IMR-90 (cell line): ENCODE results near the gene NCOA7. TPM values are rescaled to one million over a fixed set of nuclear protein-coding genes. Genes with fewer than 3 reads are reported as not detected.

Experiments used
- ATAC-seq: fragments of 200-7000 bp; cut with Tn5 transposase; 2 replicates; pipeline ENCODE4 v1.9.1; 2020; ENCODE audit warnings: low read depth, mild to moderate bottlenecking, moderate library complexity
- BruUV-seq: library from RNA; stranded (reverse); fragments of 400-500 nt; replicated peaks from 2 replicates; lab custom pipeline; 2021; lab: Mats Ljungman, UMichigan
- CTCF ChIA-PET: fragments of 300-600 bp; formaldehyde crosslinking; extraction: SDS; loops from one replicate; lab custom pipeline; 2021; ENCODE audit warnings: antibody characterized with exemption; lab: Yijun Ruan, JAX
- POLR2A ChIA-PET: fragments of 300-600 bp; sonication (Branson Sonifier 250); formaldehyde crosslinking; loops from one replicate; lab custom pipeline; 2022; ENCODE audit warnings: antibody characterized with exemption; ENCODE audit not compliant: unreplicated experiment; lab: Charles Lee
- DNase-seq: peaks from one replicate; pipeline ENCODE4 v3.0.0; 2013
- H2AFZ ChIP-seq: replicated peaks from 2 replicates; pipeline ENCODE3; 2013; ENCODE audit warnings: low read length, mild to moderate bottlenecking; ENCODE audit not compliant: poor library complexity
- H2AK5ac ChIP-seq: 2 replicates; pipeline ENCODE4 v1.6.1; 2013; ENCODE audit warnings: low read depth, low read length, inconsistent platforms
- H2AK9ac ChIP-seq: replicated peaks from 2 replicates; pipeline ENCODE3; 2013; ENCODE audit warnings: mild to moderate bottlenecking, low read depth, low read length, moderate library complexity; ENCODE audit not compliant: poor library complexity
- H2BK120ac ChIP-seq: 2 replicates; pipeline ENCODE4 v1.6.1; 2013; ENCODE audit warnings: low read depth, low read length, inconsistent platforms
- H2BK15ac ChIP-seq: 3 replicates; pipeline ENCODE4 v1.6.1; 2013; ENCODE audit warnings: low read depth, low read length, inconsistent platforms
- H2BK20ac ChIP-seq: 2 replicates; pipeline ENCODE4 v1.6.1; 2013; ENCODE audit warnings: low read depth, mild to moderate bottlenecking, inconsistent platforms, low read length, moderate library complexity
- H2BK5ac ChIP-seq: 2 replicates; pipeline ENCODE4 v1.6.1; 2013; ENCODE audit warnings: mild to moderate bottlenecking, low read depth, low read length, inconsistent platforms; ENCODE audit not compliant: poor library complexity, severe bottlenecking
- H3K14ac ChIP-seq: replicated peaks from 2 replicates; pipeline ENCODE4 v1.6.1; 2013; ENCODE audit warnings: low read depth, low read length, inconsistent platforms
- H3K18ac ChIP-seq: 2 replicates; pipeline ENCODE4 v1.6.1; 2013; ENCODE audit warnings: low read depth, low read length, control low read depth
- H3K23ac ChIP-seq: 2 replicates; pipeline ENCODE4 v1.6.1; 2013; ENCODE audit warnings: low read depth, low read length, inconsistent platforms
- H3K27ac ChIP-seq: 2 replicates; pipeline ENCODE4 v1.5.1; 2013; ENCODE audit warnings: mild to moderate bottlenecking, control low read depth, low read length; ENCODE audit not compliant: insufficient read depth
- H3K27me3 ChIP-seq: 2 replicates; pipeline ENCODE4 v1.6.1; 2013; ENCODE audit warnings: low read length; ENCODE audit not compliant: control insufficient read depth, insufficient read depth
- H3K36me3 ChIP-seq: 2 replicates; pipeline ENCODE4 v1.6.1; 2013; ENCODE audit warnings: low read length, mixed read lengths; ENCODE audit not compliant: control insufficient read depth, insufficient read depth
- H3K4ac ChIP-seq: 2 replicates; pipeline ENCODE4 v1.6.1; 2013; ENCODE audit warnings: low read depth, low read length, inconsistent platforms
- H3K4me1 ChIP-seq: 2 replicates; pipeline ENCODE4 v1.6.1; 2013; ENCODE audit warnings: low read length, mixed read lengths; ENCODE audit not compliant: control insufficient read depth, insufficient read depth
- H3K4me2 ChIP-seq: 2 replicates; pipeline ENCODE4 v1.6.1; 2013; ENCODE audit warnings: low read depth, mild to moderate bottlenecking, control low read depth, low read length, moderate library complexity
- H3K4me3 ChIP-seq: 2 replicates; pipeline ENCODE4 v1.5.1; 2013; ENCODE audit warnings: low read depth, mild to moderate bottlenecking, control low read depth, low read length, moderate library complexity; ENCODE audit not compliant: insufficient read depth
- H3K56ac ChIP-seq: 2 replicates; pipeline ENCODE4 v1.6.1; 2013; ENCODE audit warnings: low read length, inconsistent platforms; ENCODE audit not compliant: insufficient read depth; ENCODE audit errors: extremely low read depth
- H3K79me1 ChIP-seq, 2 experiments: 2 replicates each; pipeline ENCODE4 v1.6.1; 2013; ENCODE audit warnings: low read length in 2 of 2, inconsistent platforms in 1 of 2, low read depth in 1 of 2
- H3K9ac ChIP-seq: 2 replicates; pipeline ENCODE4 v1.6.1; 2013; ENCODE audit warnings: low read depth, low read length, control low read depth
- H3K9me1 ChIP-seq: 2 replicates; pipeline ENCODE4 v1.6.1; 2013; ENCODE audit warnings: low read length, inconsistent platforms; ENCODE audit not compliant: insufficient read depth
- H3K9me3 ChIP-seq: 2 replicates; pipeline ENCODE4 v1.6.1; 2013; ENCODE audit warnings: low read length; ENCODE audit not compliant: control insufficient read depth, insufficient read depth
- H4K20me1 ChIP-seq: 2 replicates; pipeline ENCODE4 v1.6.1; 2013; ENCODE audit warnings: low read length, inconsistent platforms; ENCODE audit not compliant: insufficient read depth
- H4K5ac ChIP-seq: 2 replicates; pipeline ENCODE4 v1.6.1; 2013; ENCODE audit warnings: mild to moderate bottlenecking, low read depth, low read length, control low read depth
- H4K8ac ChIP-seq, 2 experiments: 2 replicates each; pipeline ENCODE4 v1.6.1; 2013; ENCODE audit warnings: low read depth in 2 of 2, low read length in 2 of 2, control low read depth in 1 of 2, inconsistent platforms in 1 of 2
- H4K91ac ChIP-seq: 2 replicates; pipeline ENCODE4 v1.6.1; 2013; ENCODE audit warnings: low read depth, low read length, inconsistent platforms; ENCODE audit not compliant: insufficient read depth
- BHLHE40 ChIP-seq: fragments of 150-350 bp; IDR thresholded peaks from 2 replicates; pipeline ENCODE4 v1.6.1; 2016; ENCODE audit warnings: mild to moderate bottlenecking, low read depth, low read length
- CEBPB ChIP-seq: IDR thresholded peaks from 2 replicates; pipeline ENCODE4 v1.6.1; 2012; ENCODE audit warnings: low read depth, low read length, improper control_type of control experiment
- CHD1 ChIP-seq: IDR thresholded peaks from 2 replicates; pipeline ENCODE4 v1.6.1; 2012; ENCODE audit warnings: low read depth, low read length, improper control_type of control experiment
- MAFK ChIP-seq: IDR thresholded peaks from 2 replicates; pipeline ENCODE4 v1.6.1; 2012; ENCODE audit warnings: low read depth, low read length, improper control_type of control experiment
- MAZ ChIP-seq: IDR thresholded peaks from 2 replicates; pipeline ENCODE4 v1.6.1; 2012; ENCODE audit warnings: low read depth, mild to moderate bottlenecking, low read length, improper control_type of control experiment, moderate library complexity, borderline replicate concordance
- NFE2L2 ChIP-seq: fragments of 150-350 bp; IDR thresholded peaks from 2 replicates; pipeline ENCODE4 v1.6.1; 2016; ENCODE audit warnings: low read depth, mild to moderate bottlenecking, low read length
- RAD21 ChIP-seq: IDR thresholded peaks from 2 replicates; pipeline ENCODE4 v1.6.1; 2012; ENCODE audit warnings: low read length, improper control_type of control experiment
- RFX5 ChIP-seq: IDR thresholded peaks from 2 replicates; pipeline ENCODE4 v1.8.0; 2012; ENCODE audit warnings: low read depth, mild to moderate bottlenecking, low read length, moderate library complexity
- SMC3 ChIP-seq: fragments of 150-350 bp; IDR thresholded peaks from 2 replicates; pipeline ENCODE4 v1.6.1; 2016; ENCODE audit warnings: low read depth, mild to moderate bottlenecking, antibody characterized with exemption, low read length, moderate library complexity
- WGBS, 2 experiments: methylation state at CpG; one replicate each; pipeline versions ENCODE4 v1.1.5 to v1.1.7; 2013; ENCODE audit warnings: missing lambda C conversion rate in 2 of 2; ENCODE audit not compliant: insufficient read length in 1 of 2; ENCODE audit errors: extremely low coverage in 2 of 2; 5-methylcytosine and 5-hydroxymethylcytosine counted together
- dilution Hi-C: fragments of 300-500 bp; cut with HindIII; formaldehyde crosslinking; loops from one replicate; pipeline ENCODE4 v1.14.3; 2018; ENCODE audit warnings: low sequenced_read_pairs; ENCODE audit not compliant: unreplicated experiment
- in situ Hi-C: fragments of 300-500 bp; cut with MboI; formaldehyde crosslinking; loops from 3 replicates; pipeline ENCODE4 v1.14.3; 2019; ENCODE audit warnings: low sequenced_read_pairs, inconsistent platforms, mixed read lengths
- intact Hi-C: fragments of 100-400 bp; cut with micrococcal nuclease; formaldehyde crosslinking; loops from 2 replicates; pipeline ENCODE4 v1.10.0; 2022
- polyA plus RNA-seq, 3 experiments: library from polyadenylated mRNA; depleted of rRNA; stranded (reverse); fragments of >200 nt; gene quantifications; 2 replicates each; pipeline ENCODE4 v1.2.3, GENCODE V29; 2012; ENCODE audit warnings: low replicate concordance in 1 of 3
- total RNA-seq: library from RNA; depleted of rRNA; stranded (reverse); fragments of >200 nt; gene quantifications from 2 replicates; pipeline ENCODE4 v1.2.3, GENCODE V29; 2012
- TF ChIP-seq, protein P1 (sequence below): conservative IDR thresholded peaks from 2 replicates; pipeline ENCODE4 v1.5.1; 2012; ENCODE audit warnings: mild to moderate bottlenecking, low read depth, low read length, improper control_type of control experiment
- TF ChIP-seq, protein P2 (sequence below): fragments of 150-350 bp; IDR thresholded peaks from 2 replicates; pipeline ENCODE4 v1.6.1; 2016; ENCODE audit warnings: low read depth, mild to moderate bottlenecking, low read length, moderate library complexity, borderline replicate concordance

NCOA7 gene
- total and polyA plus RNA-seq, 2 of the 4 experiments (the other 2 are of a cell fraction) = 12.6 to 12.9 TPM

DNA sequence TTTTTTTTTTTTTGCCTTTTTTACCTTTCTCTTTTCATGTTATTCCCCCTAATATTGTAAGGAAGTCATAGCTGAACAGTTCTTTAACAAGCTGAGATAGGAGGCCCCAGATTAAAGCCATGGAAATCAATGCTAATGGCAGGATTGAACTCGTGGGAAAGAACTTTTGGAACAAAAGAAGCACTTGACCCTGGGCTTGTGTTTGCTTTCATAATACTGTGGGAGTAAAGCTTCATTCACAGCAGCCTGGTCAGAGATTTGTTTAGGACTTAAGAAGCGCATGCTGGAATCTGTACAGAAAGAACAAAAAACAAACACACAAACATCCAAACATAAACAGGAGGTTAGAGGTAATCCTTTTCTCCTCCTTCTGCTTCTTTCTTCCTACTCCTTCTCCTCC lies 36.2 kb upstream of the NCOA7 start:
- no TSS peak for BruUV-seq
- TF ChIP-seq RAD21 = no peak
- no peak for TF ChIP-seq CEBPB
- no peak for TF ChIP-seq CHD1
- no peak for TF ChIP-seq RFX5
- no peak for TF ChIP-seq MAZ
- no peak for TF ChIP-seq NFE2L2
- no peak for TF ChIP-seq SMC3
- TF ChIP-seq, protein P1, sequence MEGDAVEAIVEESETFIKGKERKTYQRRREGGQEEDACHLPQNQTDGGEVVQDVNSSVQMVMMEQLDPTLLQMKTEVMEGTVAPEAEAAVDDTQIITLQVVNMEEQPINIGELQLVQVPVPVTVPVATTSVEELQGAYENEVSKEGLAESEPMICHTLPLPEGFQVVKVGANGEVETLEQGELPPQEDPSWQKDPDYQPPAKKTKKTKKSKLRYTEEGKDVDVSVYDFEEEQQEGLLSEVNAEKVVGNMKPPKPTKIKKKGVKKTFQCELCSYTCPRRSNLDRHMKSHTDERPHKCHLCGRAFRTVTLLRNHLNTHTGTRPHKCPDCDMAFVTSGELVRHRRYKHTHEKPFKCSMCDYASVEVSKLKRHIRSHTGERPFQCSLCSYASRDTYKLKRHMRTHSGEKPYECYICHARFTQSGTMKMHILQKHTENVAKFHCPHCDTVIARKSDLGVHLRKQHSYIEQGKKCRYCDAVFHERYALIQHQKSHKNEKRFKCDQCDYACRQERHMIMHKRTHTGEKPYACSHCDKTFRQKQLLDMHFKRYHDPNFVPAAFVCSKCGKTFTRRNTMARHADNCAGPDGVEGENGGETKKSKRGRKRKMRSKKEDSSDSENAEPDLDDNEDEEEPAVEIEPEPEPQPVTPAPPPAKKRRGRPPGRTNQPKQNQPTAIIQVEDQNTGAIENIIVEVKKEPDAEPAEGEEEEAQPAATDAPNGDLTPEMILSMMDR = no peak
- TF ChIP-seq MAFK = no peak
- no peak for TF ChIP-seq BHLHE40
- TF ChIP-seq, protein P2, sequence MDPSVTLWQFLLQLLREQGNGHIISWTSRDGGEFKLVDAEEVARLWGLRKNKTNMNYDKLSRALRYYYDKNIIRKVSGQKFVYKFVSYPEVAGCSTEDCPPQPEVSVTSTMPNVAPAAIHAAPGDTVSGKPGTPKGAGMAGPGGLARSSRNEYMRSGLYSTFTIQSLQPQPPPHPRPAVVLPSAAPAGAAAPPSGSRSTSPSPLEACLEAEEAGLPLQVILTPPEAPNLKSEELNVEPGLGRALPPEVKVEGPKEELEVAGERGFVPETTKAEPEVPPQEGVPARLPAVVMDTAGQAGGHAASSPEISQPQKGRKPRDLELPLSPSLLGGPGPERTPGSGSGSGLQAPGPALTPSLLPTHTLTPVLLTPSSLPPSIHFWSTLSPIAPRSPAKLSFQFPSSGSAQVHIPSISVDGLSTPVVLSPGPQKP = no peak
- CTCF ChIA-PET = interaction anchor here (0.5 kb wide), 1 partner anchor 11 kb away, joined by 3 read pairs; no protein-coding TSS in a partner anchor
- no peak overlapping the region for H3K14ac ChIP-seq
- H3K56ac ChIP-seq = no peak overlapping the region
- H2BK5ac ChIP-seq = no peak overlapping the region
- H3K4me1 ChIP-seq = peaks cover 2% of the 10 kb centered on the region; the same call in 1 of the 2 replicates
- no peak overlapping the region for H2AK5ac ChIP-seq
- no peaks in the 10 kb centered on the region for H3K9me3 ChIP-seq
- no peak overlapping the region for H3K9ac ChIP-seq
- H2BK20ac ChIP-seq = no peak overlapping the region
- dilution Hi-C loops (no loop called here), intact Hi-C loops (no loop called here), in situ Hi-C loops (loop anchor here (25.0 kb wide), 1 partner anchor 592 kb away; the partner anchor contains the start of gene TPD52L1)
- H3K79me1 ChIP-seq = no peaks in the 10 kb centered on the region
- no peak overlapping the region for H4K5ac ChIP-seq
- H2BK120ac ChIP-seq = no peak overlapping the region
- ATAC-seq = no peak
- peaks cover 43% of the 10 kb centered on the region for H3K27me3 ChIP-seq
- no peak overlapping the region for H2AFZ ChIP-seq
- no peak overlapping the region for H4K8ac ChIP-seq
- H3K9me1 ChIP-seq = no peaks in the 10 kb centered on the region
- no peak overlapping the region for H2AK9ac ChIP-seq
- no peak overlapping the region for H3K23ac ChIP-seq
- H4K20me1 ChIP-seq = no peaks in the 10 kb centered on the region
- POLR2A ChIA-PET = no interaction called here
- no peak overlapping the region for H3K4me2 ChIP-seq
- H3K4ac ChIP-seq = no peak overlapping the region
- no peak overlapping the region for H3K4me3 ChIP-seq
- no peak for DNase-seq
- H4K91ac ChIP-seq = no peak overlapping the region
- no CpG with 5 or more reads among the region's 2 CpGs for WGBS, 2 experiments
- H2BK15ac ChIP-seq = no peak overlapping the region
- H3K36me3 ChIP-seq = no peaks in the 10 kb centered on the region
- H3K27ac ChIP-seq = no peak overlapping the region
- H3K18ac ChIP-seq = no peak overlapping the region
